HG03469 (cell line): ENCODE measurements around the gene KRTAP1-5.
"Not testable (repeated sequence)": the region's sequence is repeated elsewhere in the genome, so short reads cannot be mapped to it uniquely, and the experiment has no call there.

Experiments used
- ATAC-seq: cut with Tn5 transposase; IDR thresholded peaks from one replicate; pipeline ENCODE4 v1.9.1; 2021; ENCODE audit warnings: mild to moderate bottlenecking, moderate library complexity, moderate number of reproducible peaks; ENCODE audit not compliant: unreplicated experiment

The KRTAP1-5 gene

DNA sequence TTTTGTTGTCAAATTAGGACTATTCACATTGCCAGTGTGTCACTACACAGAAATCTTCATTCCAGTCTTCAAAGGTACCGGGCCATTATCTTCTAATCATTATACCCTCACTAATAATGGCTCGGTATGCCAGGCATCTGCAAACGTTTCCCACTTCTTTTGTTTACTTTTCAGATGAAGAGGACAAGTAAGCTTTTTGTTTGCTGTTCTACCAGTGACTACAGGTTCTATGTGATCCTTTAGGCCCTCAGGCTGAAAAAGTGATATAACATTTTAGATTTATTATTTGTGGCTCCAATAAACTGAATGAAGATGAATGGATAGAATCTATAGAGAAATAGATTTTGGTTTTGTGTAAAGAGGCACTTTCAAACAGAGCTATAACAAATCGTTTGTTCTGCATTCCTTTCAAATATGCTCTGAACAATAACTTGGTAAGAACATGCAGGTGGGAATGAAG is 17.7 kb downstream of the KRTAP1-5 start:
- no peak for ATAC-seq

GRCh38 chr17:41008811-41009210 is 18.2 kb downstream of the KRTAP1-5 start, which contains the start of gene KRTAP3-1:
Gene KRTAP3-1, minus strand, starts transcription at chr17:41009128. Its CDS starts 54 bp downstream, at chr17:41009074.
- ATAC-seq: no peak

- ATAC-seq: no peak
These were observed 22.6 kb downstream of the KRTAP1-5 start for GRCh38 chr17:41004397-41004796.

DNA sequence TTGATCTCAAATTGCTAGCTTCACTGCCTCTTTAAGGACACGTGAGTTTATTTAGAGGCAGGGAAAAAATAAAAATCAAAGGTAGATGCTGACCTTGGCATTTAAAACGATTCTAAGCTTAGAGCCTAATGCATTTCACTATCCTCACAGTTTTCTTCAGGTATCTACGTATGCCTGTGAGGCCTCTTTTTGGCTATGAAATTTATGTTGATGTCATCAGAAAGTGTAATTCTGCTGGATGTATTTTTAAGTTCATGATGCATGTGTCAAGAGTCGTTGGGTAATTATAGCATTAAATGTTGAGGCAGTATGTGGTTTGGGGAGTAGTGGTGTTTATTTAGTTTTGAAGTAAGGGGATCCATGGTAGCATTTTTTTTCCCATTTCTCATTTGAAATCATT is 23.1 kb downstream of the KRTAP1-5 start:
- no peak for ATAC-seq

GRCh38 chr17:41002814-41003213 is 24.2 kb downstream of the KRTAP1-5 start:
- ATAC-seq: no peak

- no peak for ATAC-seq
These were observed 25.2 kb downstream of the KRTAP1-5 start for GRCh38 chr17:41001795-41002194.

DNA sequence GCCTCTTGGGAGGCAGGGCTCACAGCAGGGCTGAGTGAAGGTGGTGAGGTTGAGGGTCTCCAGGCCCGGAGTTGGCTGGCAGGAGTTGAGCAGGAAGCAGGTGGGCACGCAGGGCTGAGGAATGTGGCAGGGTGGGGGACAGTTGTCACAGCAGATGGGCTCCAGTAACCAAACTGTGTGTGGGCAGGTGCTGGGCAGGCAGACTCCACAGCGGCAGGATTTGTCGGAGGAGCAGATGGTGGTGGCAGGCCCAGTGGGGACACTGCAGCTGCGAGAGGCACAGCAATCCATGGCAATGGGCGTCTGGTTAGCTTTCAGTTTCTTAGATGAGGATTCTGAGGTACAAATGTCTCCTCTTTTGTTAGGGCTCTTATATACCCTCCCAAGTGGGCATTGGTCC is 27.4 kb downstream of the KRTAP1-5 start, which contains the start of gene KRTAP3-2:
KRTAP3-2 (minus strand) TSS at position 344 of the 400 bp plus-strand sequence; CDS start at position 291, 53 bp downstream.
- not testable (repeated sequence) for ATAC-seq

DNA sequence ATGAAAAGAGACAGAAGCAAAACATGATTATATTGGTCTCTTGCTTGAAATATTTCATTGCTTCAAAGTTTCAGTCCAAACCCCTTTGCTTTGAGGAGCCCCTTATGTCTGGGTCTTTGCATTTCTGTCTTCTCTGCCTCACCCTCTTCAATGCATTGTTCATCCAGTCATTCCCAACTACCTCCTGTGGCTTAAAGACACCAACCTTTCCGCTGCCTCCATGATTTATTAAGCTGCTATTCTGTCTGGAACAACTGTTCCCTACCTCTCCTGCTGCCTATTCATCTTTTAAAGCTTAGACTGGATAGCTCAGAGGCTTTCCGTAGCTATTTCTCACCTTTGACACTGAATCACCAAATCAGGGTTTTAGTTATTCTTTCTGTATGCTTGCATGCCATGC is 29.6 kb downstream of the KRTAP1-5 start:
- no peak for ATAC-seq

DNA sequence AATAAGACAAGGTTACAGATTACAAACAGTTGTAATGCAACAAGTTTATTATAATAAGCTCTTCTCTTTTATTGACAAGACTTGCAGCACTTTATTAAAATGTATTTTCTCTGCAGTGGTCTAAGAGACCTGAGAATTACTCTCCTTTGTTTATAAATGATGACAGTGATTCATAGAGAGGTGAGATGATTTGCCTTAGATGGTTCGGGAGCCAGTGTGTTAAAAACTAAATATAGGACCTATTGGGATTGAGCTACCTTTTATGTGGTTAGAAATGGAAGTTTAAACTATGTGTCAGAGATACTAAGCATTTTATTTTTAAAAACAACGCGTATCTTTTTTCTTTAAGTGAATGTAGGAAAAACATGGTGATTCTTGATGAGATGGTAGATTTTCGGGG is 30.2 kb downstream of the KRTAP1-5 start:
- no peak for ATAC-seq

DNA sequence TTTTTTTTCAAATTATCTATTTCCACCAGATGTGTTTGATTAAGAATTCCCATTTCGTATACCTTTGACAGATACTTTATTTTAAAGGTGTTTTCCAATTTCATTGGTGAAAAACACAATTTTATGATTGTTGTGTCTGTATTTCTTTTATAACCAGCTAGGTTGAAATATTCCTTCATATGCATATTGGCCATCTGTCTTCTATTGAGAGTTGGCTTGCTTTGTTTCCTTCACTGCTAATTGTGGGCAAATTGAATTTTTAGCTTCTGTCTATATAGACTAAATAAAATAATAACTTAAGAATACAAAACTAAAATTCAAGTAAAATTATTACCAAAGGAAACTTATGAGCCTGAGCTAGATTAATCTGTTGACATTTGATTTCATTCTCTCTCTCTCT is 31.9 kb downstream of the KRTAP1-5 start:
- no peak for ATAC-seq

DNA sequence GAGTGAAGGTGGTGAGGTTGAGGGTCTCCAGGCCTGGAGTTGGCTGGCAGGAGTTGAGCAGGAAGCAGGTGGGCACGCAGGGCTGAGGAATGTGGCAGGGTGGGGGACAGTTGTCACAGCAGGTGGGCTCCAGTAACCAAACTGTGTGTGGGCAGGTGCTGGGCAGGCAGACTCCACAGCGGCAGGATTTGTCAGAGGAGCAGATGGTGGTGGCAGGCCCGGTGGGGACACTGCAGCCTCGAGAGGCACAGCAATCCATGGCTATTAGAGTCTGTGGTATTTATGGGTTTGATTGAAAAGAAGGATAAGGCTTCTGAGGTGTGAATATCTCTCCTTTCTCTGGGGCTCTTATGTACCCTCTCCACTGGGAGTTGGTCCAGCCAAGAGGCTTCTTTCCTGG is 33.2 kb downstream of the KRTAP1-5 start, which contains the start of gene KRTAP3-3:
KRTAP3-3 (minus strand) TSS at position 326 of the 400 bp plus-strand sequence; CDS start at position 259, 67 bp downstream.
- no peak for ATAC-seq

- ATAC-seq: no peak
These were observed 33.9 kb downstream of the KRTAP1-5 start for GRCh38 chr17:40993084-40993483.

DNA sequence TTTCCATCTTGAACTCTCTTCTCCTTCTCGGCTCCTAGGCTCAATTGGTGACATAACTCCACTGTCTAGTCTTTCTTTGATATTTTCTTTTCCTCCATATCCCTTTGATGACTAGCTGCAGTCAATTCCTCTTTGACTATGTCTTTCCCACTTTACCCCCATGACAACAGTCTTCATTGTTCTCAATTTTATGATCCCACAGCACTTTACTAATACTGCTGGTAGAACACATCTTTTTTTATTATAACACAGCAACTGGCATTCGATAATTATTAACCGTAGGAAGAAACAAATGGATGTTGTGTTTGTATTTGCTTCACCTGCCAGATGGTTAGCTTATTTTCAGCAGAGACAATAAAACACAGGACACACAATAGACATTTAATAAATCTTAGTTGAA is 34.3 kb downstream of the KRTAP1-5 start:
- ATAC-seq: no peak

- no peak for ATAC-seq
These were observed 40.1 kb downstream of the KRTAP1-5 start for GRCh38 chr17:40986920-40987319.

DNA sequence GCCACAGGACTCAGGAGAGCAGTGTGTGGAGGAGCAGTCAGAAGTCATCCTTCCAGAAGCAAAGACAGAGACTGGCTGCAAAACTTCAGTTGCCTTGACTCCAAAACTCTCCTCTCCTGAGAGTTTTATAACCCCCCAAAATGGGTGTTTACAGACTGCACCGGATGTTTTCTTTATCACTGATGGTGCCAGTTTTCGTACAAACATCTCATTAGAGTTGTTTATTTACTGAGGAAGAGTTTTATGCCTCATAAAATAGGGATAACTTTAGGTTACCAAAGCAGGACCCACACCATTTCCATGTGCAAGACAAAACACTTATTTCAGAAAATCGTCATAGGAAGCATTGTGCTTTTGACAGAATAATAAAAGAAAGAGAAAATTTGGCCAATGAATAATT is 42.8 kb downstream of the KRTAP1-5 start, which contains the start of gene KRT40:
KRT40 (minus strand) TSS at position 101 of the 400 bp plus-strand sequence; CDS start at position 48, 53 bp downstream.
- no peak for ATAC-seq

- no peak for ATAC-seq
These were observed 45.9 kb downstream of the KRTAP1-5 start for GRCh38 chr17:40981115-40981514.

DNA sequence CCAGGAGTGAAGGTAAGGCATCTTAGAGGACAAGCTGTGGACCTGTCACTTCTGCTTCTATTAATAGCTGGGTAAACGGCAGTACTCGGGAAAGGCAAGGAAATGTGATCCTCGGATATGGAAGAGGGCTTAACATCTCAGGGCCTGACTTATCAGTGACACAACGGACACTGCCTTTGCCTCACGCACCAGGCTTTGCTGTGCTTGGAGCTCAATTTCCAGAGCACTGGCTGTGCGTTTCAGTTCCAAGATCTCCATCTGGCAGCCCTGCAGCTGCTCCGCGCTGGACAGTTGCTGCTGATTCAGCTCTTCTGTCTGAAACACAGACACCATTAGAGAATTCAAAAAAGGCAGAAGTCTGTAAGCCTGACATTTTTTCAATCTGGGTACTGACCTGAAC is 46.4 kb downstream of the KRTAP1-5 start:
- ATAC-seq: no peak

GRCh38 chr17:40980117-40980516 is 46.9 kb downstream of the KRTAP1-5 start:
- ATAC-seq: no peak

DNA sequence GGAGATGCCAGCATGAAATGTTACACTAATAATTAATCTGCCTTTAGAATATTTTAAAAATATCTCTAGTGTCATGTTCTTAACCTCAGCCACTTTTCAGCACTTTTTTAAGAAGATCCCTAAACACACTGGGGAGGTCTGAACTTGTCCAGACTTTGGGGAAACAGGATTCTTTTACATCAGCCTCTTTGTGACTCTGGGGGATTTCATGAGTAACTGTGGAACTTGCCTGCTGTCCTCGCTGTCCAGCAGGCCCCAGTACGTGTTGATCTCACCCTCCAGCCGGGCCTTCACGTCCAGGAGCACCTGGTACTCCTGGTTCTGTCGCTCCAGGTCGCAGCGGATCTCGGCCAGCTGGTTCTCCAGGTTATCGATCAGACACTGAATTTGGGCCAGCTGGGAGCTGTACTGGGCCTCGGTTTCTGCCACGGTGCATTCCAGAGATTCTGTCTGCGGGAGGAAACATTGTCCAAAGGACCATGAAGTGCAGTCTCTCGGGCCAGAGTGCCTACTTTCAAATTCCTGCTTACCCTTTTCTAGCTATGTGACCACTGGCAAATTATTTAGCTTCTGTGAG is 48.3 kb downstream of the KRTAP1-5 start:
- no peak for ATAC-seq
